ENCODE measurements around the gene INO80B. TPM values are rescaled to one million over a fixed set of nuclear protein-coding genes. Genes with fewer than 3 reads are reported as not detected.

The INO80B gene
- total RNA-seq, 2 donors from 2014 or later, result 10.4 to 14.6 TPM

- TF ChIP-seq, protein P1, sequence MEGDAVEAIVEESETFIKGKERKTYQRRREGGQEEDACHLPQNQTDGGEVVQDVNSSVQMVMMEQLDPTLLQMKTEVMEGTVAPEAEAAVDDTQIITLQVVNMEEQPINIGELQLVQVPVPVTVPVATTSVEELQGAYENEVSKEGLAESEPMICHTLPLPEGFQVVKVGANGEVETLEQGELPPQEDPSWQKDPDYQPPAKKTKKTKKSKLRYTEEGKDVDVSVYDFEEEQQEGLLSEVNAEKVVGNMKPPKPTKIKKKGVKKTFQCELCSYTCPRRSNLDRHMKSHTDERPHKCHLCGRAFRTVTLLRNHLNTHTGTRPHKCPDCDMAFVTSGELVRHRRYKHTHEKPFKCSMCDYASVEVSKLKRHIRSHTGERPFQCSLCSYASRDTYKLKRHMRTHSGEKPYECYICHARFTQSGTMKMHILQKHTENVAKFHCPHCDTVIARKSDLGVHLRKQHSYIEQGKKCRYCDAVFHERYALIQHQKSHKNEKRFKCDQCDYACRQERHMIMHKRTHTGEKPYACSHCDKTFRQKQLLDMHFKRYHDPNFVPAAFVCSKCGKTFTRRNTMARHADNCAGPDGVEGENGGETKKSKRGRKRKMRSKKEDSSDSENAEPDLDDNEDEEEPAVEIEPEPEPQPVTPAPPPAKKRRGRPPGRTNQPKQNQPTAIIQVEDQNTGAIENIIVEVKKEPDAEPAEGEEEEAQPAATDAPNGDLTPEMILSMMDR (IDR thresholded peaks at IDR 0.05), result no peak
- no peak overlapping the region for H3K27ac ChIP-seq
- no peak for DNase-seq (ENCODE audit: low spot score)
- no peaks in the 10 kb centered on the region for H3K4me1 ChIP-seq
- H3K4me3 ChIP-seq, result no peak overlapping the region
- H3K36me3 ChIP-seq, result no peaks in the 10 kb centered on the region
- H3K9me3 ChIP-seq, result no peaks in the 10 kb centered on the region
- no peaks in the 10 kb centered on the region for H3K27me3 ChIP-seq
Measured at GRCh38 chr2:74448771-74449170, 6.1 kb upstream of the INO80B start.

DNA sequence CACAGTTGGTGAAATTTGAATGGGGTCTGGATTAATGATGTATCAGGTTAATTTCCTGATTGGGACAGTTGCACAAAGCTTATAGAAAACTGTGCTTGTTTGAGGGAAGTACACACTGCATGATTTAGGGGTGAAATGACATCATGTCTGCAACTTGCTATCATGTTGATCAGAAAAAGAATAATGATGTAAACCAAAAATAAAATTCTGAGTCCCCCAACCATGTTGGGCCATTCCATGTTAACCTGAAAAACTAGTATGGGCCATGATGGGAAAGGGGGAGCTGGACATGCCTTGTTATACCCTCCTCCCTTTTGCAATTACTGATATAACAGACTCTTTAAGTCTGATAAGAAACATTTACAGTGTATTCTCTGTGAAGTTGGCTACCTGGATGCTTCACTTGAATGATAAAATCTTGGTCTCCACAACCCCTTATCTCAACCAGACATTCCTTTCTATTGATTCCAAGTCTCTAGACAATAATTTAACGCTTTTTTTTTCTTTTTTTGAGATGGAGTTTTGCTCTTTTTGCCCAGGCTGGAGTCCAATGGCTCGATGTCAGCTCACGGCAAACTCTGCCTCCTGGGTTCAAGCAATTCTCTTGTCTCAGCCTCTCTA is 4.2 kb upstream of the INO80B start:
- H3K9me3 ChIP-seq, result no peaks in the 10 kb centered on the region
- H3K4me3 ChIP-seq, result no peak overlapping the region
- no peaks in the 10 kb centered on the region for H3K27me3 ChIP-seq
- H3K36me3 ChIP-seq, result no peaks in the 10 kb centered on the region
- no peak for DNase-seq (ENCODE audit: low spot score)
- TF ChIP-seq, protein P1 (IDR thresholded peaks at IDR 0.05), result no peak
- no peak overlapping the region for H3K27ac ChIP-seq
- H3K4me1 ChIP-seq, result peaks cover 0 to 11% of the 10 kb centered on the region in 2 donors

- H3K4me1 ChIP-seq, result peaks cover 0 to 41% of the 10 kb centered on the region in 2 donors
- DNase-seq (ENCODE audit: low spot score), result no peak
- H3K27me3 ChIP-seq, result no peaks in the 10 kb centered on the region
- H3K27ac ChIP-seq, result peak overlapping the region; percentile 94 to 97
- no peaks in the 10 kb centered on the region for H3K9me3 ChIP-seq
- H3K4me3 ChIP-seq, result peak overlapping the region; percentile 55 to 78
- H3K36me3 ChIP-seq, result peaks cover 11% of the 10 kb centered on the region
- TF ChIP-seq, protein P1 (IDR thresholded peaks at IDR 0.05), result no peak
Measured at GRCh38 chr2:74457129-74457548, 2.3 kb downstream of the INO80B start.

DNA sequence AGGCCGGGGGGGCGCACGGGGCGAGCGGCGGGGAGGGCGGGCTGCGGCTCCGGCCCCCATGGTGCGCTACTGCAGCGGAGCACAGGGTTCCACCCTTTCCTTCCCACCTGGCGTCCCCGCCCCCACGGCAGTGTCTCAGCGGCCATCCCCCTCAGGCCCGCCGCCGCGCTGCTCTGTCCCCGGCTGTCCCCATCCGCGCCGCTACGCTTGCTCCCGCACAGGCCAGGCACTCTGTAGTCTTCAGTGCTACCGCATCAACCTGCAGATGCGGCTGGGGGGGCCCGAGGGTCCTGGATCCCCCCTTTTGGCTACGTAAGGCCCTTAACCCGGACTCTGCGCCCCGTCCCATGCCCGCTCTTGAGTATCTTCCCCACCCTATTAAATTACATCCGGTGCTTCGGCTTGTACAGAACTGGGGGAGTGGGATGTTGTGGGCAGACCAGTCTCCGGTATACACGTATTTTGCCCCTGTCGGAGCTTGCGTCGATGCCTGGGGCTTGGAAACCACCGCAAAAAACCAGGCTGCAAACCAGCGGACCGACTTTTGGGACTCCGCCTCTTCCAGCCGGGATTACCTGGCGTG is 2.8 kb downstream of the INO80B start:
- peaks cover 0 to 41% of the 10 kb centered on the region in 2 donors for H3K4me1 ChIP-seq
- TF ChIP-seq, protein P1 (IDR thresholded peaks at IDR 0.05), result no peak
- H3K36me3 ChIP-seq, result peaks cover 16% of the 10 kb centered on the region
- DNase-seq (ENCODE audit: low spot score), result no peak
- peak overlapping the region; percentile 55 to 78 for H3K4me3 ChIP-seq
- H3K9me3 ChIP-seq, result no peaks in the 10 kb centered on the region
- H3K27ac ChIP-seq, result peak overlapping the region; percentile 94 to 97
- no peaks in the 10 kb centered on the region for H3K27me3 ChIP-seq

GRCh38 chr2:74458132-74458937 is 3.4 kb downstream of the INO80B start, which contains the start of gene WBP1:
WBP1 (plus strand) TSS chr2:74458438; CDS start chr2:74458603, 165 bp downstream.
- H3K9me3 ChIP-seq, result no peaks in the 10 kb centered on the region
- H3K27ac ChIP-seq, result peak within 1 kb of the TSS; percentile 94 to 97
- peak; percentile 100 for DNase-seq (ENCODE audit: low spot score)
- TF ChIP-seq, protein P1 (IDR thresholded peaks at IDR 0.05), result no peak
- peaks cover 0 to 41% of the 10 kb centered on the region in 2 donors for H3K4me1 ChIP-seq
- H3K36me3 ChIP-seq, result peaks cover 19% of the 10 kb centered on the region
- no peaks in the 10 kb centered on the region for H3K27me3 ChIP-seq
- H3K4me3 ChIP-seq, result peak within 1 kb of the TSS; percentile 55 to 78
